IMR-90 (cell line): Measurements from ENCODE around the gene RNF130. TPM values are rescaled to one million over a fixed set of nuclear protein-coding genes. Genes with fewer than 3 reads are reported as not detected.
A peak's percentile ranks its signal among the peaks of the same experiment; 100 is the strongest.

Experiments used
- ATAC-seq: fragments of 200-7000 bp; cut with Tn5 transposase; 2 replicates; pipeline ENCODE4 v1.9.1; 2020; ENCODE audit warnings: low read depth, mild to moderate bottlenecking, moderate library complexity
- BruUV-seq: library from RNA; stranded (reverse); fragments of 400-500 nt; replicated peaks from 2 replicates; lab custom pipeline; 2021; lab: Mats Ljungman, UMichigan
- CTCF ChIA-PET: fragments of 300-600 bp; formaldehyde crosslinking; extraction: SDS; loops from one replicate; lab custom pipeline; 2021; ENCODE audit warnings: antibody characterized with exemption; lab: Yijun Ruan, JAX
- POLR2A ChIA-PET: fragments of 300-600 bp; sonication (Branson Sonifier 250); formaldehyde crosslinking; loops from one replicate; lab custom pipeline; 2022; ENCODE audit warnings: antibody characterized with exemption; ENCODE audit not compliant: unreplicated experiment; lab: Charles Lee
- DNase-seq: peaks from one replicate; pipeline ENCODE4 v3.0.0; 2013
- H2AFZ ChIP-seq: replicated peaks from 2 replicates; pipeline ENCODE3; 2013; ENCODE audit warnings: low read length, mild to moderate bottlenecking; ENCODE audit not compliant: poor library complexity
- H2AK5ac ChIP-seq: 2 replicates; pipeline ENCODE4 v1.6.1; 2013; ENCODE audit warnings: low read depth, low read length, inconsistent platforms
- H2AK9ac ChIP-seq: replicated peaks from 2 replicates; pipeline ENCODE3; 2013; ENCODE audit warnings: mild to moderate bottlenecking, low read depth, low read length, moderate library complexity; ENCODE audit not compliant: poor library complexity
- H2BK120ac ChIP-seq: 2 replicates; pipeline ENCODE4 v1.6.1; 2013; ENCODE audit warnings: low read depth, low read length, inconsistent platforms
- H2BK15ac ChIP-seq: 3 replicates; pipeline ENCODE4 v1.6.1; 2013; ENCODE audit warnings: low read depth, low read length, inconsistent platforms
- H2BK20ac ChIP-seq: 2 replicates; pipeline ENCODE4 v1.6.1; 2013; ENCODE audit warnings: low read depth, mild to moderate bottlenecking, inconsistent platforms, low read length, moderate library complexity
- H2BK5ac ChIP-seq: 2 replicates; pipeline ENCODE4 v1.6.1; 2013; ENCODE audit warnings: mild to moderate bottlenecking, low read depth, low read length, inconsistent platforms; ENCODE audit not compliant: poor library complexity, severe bottlenecking
- H3K14ac ChIP-seq: replicated peaks from 2 replicates; pipeline ENCODE4 v1.6.1; 2013; ENCODE audit warnings: low read depth, low read length, inconsistent platforms
- H3K18ac ChIP-seq: 2 replicates; pipeline ENCODE4 v1.6.1; 2013; ENCODE audit warnings: low read depth, low read length, control low read depth
- H3K23ac ChIP-seq: 2 replicates; pipeline ENCODE4 v1.6.1; 2013; ENCODE audit warnings: low read depth, low read length, inconsistent platforms
- H3K27ac ChIP-seq: 2 replicates; pipeline ENCODE4 v1.5.1; 2013; ENCODE audit warnings: mild to moderate bottlenecking, control low read depth, low read length; ENCODE audit not compliant: insufficient read depth
- H3K27me3 ChIP-seq: 2 replicates; pipeline ENCODE4 v1.6.1; 2013; ENCODE audit warnings: low read length; ENCODE audit not compliant: control insufficient read depth, insufficient read depth
- H3K36me3 ChIP-seq: 2 replicates; pipeline ENCODE4 v1.6.1; 2013; ENCODE audit warnings: low read length, mixed read lengths; ENCODE audit not compliant: control insufficient read depth, insufficient read depth
- H3K4ac ChIP-seq: 2 replicates; pipeline ENCODE4 v1.6.1; 2013; ENCODE audit warnings: low read depth, low read length, inconsistent platforms
- H3K4me1 ChIP-seq: 2 replicates; pipeline ENCODE4 v1.6.1; 2013; ENCODE audit warnings: low read length, mixed read lengths; ENCODE audit not compliant: control insufficient read depth, insufficient read depth
- H3K4me2 ChIP-seq: 2 replicates; pipeline ENCODE4 v1.6.1; 2013; ENCODE audit warnings: low read depth, mild to moderate bottlenecking, control low read depth, low read length, moderate library complexity
- H3K4me3 ChIP-seq: 2 replicates; pipeline ENCODE4 v1.5.1; 2013; ENCODE audit warnings: low read depth, mild to moderate bottlenecking, control low read depth, low read length, moderate library complexity; ENCODE audit not compliant: insufficient read depth
- H3K56ac ChIP-seq: 2 replicates; pipeline ENCODE4 v1.6.1; 2013; ENCODE audit warnings: low read length, inconsistent platforms; ENCODE audit not compliant: insufficient read depth; ENCODE audit errors: extremely low read depth
- H3K79me1 ChIP-seq, 2 experiments: 2 replicates each; pipeline ENCODE4 v1.6.1; 2013; ENCODE audit warnings: low read length in 2 of 2, inconsistent platforms in 1 of 2, low read depth in 1 of 2
- H3K9ac ChIP-seq: 2 replicates; pipeline ENCODE4 v1.6.1; 2013; ENCODE audit warnings: low read depth, low read length, control low read depth
- H3K9me1 ChIP-seq: 2 replicates; pipeline ENCODE4 v1.6.1; 2013; ENCODE audit warnings: low read length, inconsistent platforms; ENCODE audit not compliant: insufficient read depth
- H3K9me3 ChIP-seq: 2 replicates; pipeline ENCODE4 v1.6.1; 2013; ENCODE audit warnings: low read length; ENCODE audit not compliant: control insufficient read depth, insufficient read depth
- H4K20me1 ChIP-seq: 2 replicates; pipeline ENCODE4 v1.6.1; 2013; ENCODE audit warnings: low read length, inconsistent platforms; ENCODE audit not compliant: insufficient read depth
- H4K5ac ChIP-seq: 2 replicates; pipeline ENCODE4 v1.6.1; 2013; ENCODE audit warnings: mild to moderate bottlenecking, low read depth, low read length, control low read depth
- H4K8ac ChIP-seq, 2 experiments: 2 replicates each; pipeline ENCODE4 v1.6.1; 2013; ENCODE audit warnings: low read depth in 2 of 2, low read length in 2 of 2, control low read depth in 1 of 2, inconsistent platforms in 1 of 2
- H4K91ac ChIP-seq: 2 replicates; pipeline ENCODE4 v1.6.1; 2013; ENCODE audit warnings: low read depth, low read length, inconsistent platforms; ENCODE audit not compliant: insufficient read depth
- CEBPB ChIP-seq: IDR thresholded peaks from 2 replicates; pipeline ENCODE4 v1.6.1; 2012; ENCODE audit warnings: low read depth, low read length, improper control_type of control experiment
- CTCF ChIP-seq: conservative IDR thresholded peaks from 2 replicates; pipeline ENCODE4 v1.5.1; 2012; ENCODE audit warnings: mild to moderate bottlenecking, low read depth, low read length, improper control_type of control experiment
- WGBS, 2 experiments: methylation state at CpG; one replicate each; pipeline versions ENCODE4 v1.1.5 to v1.1.7; 2013; ENCODE audit warnings: missing lambda C conversion rate in 2 of 2; ENCODE audit not compliant: insufficient read length in 1 of 2; ENCODE audit errors: extremely low coverage in 2 of 2; 5-methylcytosine and 5-hydroxymethylcytosine counted together
- dilution Hi-C: fragments of 300-500 bp; cut with HindIII; formaldehyde crosslinking; loops from one replicate; pipeline ENCODE4 v1.14.3; 2018; ENCODE audit warnings: low sequenced_read_pairs; ENCODE audit not compliant: unreplicated experiment
- in situ Hi-C: fragments of 300-500 bp; cut with MboI; formaldehyde crosslinking; loops from 3 replicates; pipeline ENCODE4 v1.14.3; 2019; ENCODE audit warnings: low sequenced_read_pairs, inconsistent platforms, mixed read lengths
- intact Hi-C: fragments of 100-400 bp; cut with micrococcal nuclease; formaldehyde crosslinking; loops from 2 replicates; pipeline ENCODE4 v1.10.0; 2022
- polyA plus RNA-seq, 3 experiments: library from polyadenylated mRNA; depleted of rRNA; stranded (reverse); fragments of >200 nt; gene quantifications; 2 replicates each; pipeline ENCODE4 v1.2.3, GENCODE V29; 2012; ENCODE audit warnings: low replicate concordance in 1 of 3
- total RNA-seq: library from RNA; depleted of rRNA; stranded (reverse); fragments of >200 nt; gene quantifications from 2 replicates; pipeline ENCODE4 v1.2.3, GENCODE V29; 2012

The RNF130 gene
- total and polyA plus RNA-seq, 2 of the 4 experiments (the other 2 are of a cell fraction): 12.9 to 21.7 TPM

- Histone ChIP-seq H4K5ac (no peak overlapping the region), H3K14ac (peak overlapping the region; percentile 55; the same call in 1 of the 2 replicates), H3K4ac (no peak overlapping the region), H4K8ac (no peak overlapping the region), H4K91ac (no peak overlapping the region), H4K20me1 (peaks cover 11% of the 10 kb centered on the region; the same call in 1 of the 2 replicates), H3K4me1 (peaks cover 4% of the 10 kb centered on the region), H3K18ac (no peak overlapping the region; the same call in 1 of the 2 replicates), H2AFZ (peak overlapping the region; percentile 44), H3K56ac (no peak overlapping the region), H2BK120ac (no peak overlapping the region), H3K79me1 (peaks cover 21 to 33% of the 10 kb centered on the region in 2 experiments), H3K27me3 (no peaks in the 10 kb centered on the region), H3K27ac (no peak overlapping the region), H3K4me2 (peak overlapping the region; percentile 77), H2BK15ac (no peak overlapping the region), H3K36me3 (no peaks in the 10 kb centered on the region), H3K9me1 (peaks cover 8% of the 10 kb centered on the region; the same call in 1 of the 2 replicates), H3K9me3 (peaks cover 3% of the 10 kb centered on the region; the same call in 1 of the 2 replicates), H2AK5ac (0 out of 2 replicates have a peak overlapping the region, but pooled peaks have one; percentile 13), H3K4me3 (peak overlapping the region; percentile 93), H3K9ac (peak overlapping the region; percentile 75; the same call in 1 of the 2 replicates), H3K23ac (peak overlapping the region; percentile 64), H2BK5ac (no peak overlapping the region), H2AK9ac (no peak overlapping the region), H2BK20ac (no peak overlapping the region)
- no TSS peak for BruUV-seq
- no peak for TF ChIP-seq CTCF
- peak; percentile 62 for TF ChIP-seq CEBPB
- POLR2A ChIA-PET: no interaction called here
- ATAC-seq (no peak), DNase-seq (no peak)
- 67% methylated on average over 4 of the region's 9 CpGs; no CpG with 5 or more reads in 1 of the 2 experiments for WGBS, 2 experiments
- dilution Hi-C loops: no loop called here
- intact Hi-C loops: loop anchor here (5.0 kb wide), 1 partner anchor 162 kb away; the partner anchor contains the start of gene TBC1D9B
- in situ Hi-C loops: no loop called here
- CTCF ChIA-PET: no interaction called here
Observed at GRCh38 chr5:180069589-180070247, 1.8 kb downstream of the RNF130 start.
